Choroid plexus epithelial cell (primary cell): ENCODE measurements around the gene ZBTB17.

ENCODE experiments used
- DNase-seq: peaks from one replicate; pipeline ENCODE4 v3.0.0-alpha.2; 2010; ENCODE audit warnings: low read depth
- H3K4me3 ChIP-seq: 2 replicates; pipeline ENCODE4 v1.5.1; 2011; ENCODE audit warnings: low read depth, mild to moderate bottlenecking, control low read depth, low read length, moderate library complexity
- TF ChIP-seq, protein P1 (sequence below): conservative IDR thresholded peaks from 2 replicates; pipeline ENCODE4 v1.5.1; 2011; ENCODE audit warnings: low read depth, mild to moderate bottlenecking, control low read depth, inconsistent platforms, low read length, moderate library complexity

The ZBTB17 gene

DNA sequence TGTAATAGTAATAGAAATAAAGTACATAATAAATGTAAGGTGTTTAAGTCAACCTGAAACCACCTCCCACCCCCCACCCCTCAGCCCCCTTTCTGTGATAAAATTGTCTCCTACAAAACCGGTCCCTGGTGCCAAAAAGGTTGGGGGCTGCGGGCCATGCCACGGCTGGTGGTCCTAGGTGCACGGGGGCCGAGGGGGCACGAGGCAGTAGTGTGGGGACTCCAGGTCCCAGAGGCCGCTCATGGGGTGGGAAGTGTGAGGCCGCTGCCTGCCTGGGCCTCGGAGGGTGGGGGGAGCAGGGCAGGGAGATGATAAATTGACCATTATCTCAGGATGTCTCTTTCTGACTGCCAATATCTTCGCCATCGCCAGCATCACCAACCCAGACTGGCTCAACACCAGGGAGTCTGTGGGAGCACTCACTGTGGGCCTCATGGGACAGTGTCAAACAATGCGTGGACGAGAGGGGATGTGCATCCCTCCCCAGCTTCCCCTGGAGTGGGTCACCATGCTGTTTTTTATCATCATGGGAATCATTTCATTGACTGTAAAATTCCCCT lies 6.5 kb downstream of the ZBTB17 start:
- H3K4me3 ChIP-seq = no peak overlapping the region
- TF ChIP-seq, protein P1, sequence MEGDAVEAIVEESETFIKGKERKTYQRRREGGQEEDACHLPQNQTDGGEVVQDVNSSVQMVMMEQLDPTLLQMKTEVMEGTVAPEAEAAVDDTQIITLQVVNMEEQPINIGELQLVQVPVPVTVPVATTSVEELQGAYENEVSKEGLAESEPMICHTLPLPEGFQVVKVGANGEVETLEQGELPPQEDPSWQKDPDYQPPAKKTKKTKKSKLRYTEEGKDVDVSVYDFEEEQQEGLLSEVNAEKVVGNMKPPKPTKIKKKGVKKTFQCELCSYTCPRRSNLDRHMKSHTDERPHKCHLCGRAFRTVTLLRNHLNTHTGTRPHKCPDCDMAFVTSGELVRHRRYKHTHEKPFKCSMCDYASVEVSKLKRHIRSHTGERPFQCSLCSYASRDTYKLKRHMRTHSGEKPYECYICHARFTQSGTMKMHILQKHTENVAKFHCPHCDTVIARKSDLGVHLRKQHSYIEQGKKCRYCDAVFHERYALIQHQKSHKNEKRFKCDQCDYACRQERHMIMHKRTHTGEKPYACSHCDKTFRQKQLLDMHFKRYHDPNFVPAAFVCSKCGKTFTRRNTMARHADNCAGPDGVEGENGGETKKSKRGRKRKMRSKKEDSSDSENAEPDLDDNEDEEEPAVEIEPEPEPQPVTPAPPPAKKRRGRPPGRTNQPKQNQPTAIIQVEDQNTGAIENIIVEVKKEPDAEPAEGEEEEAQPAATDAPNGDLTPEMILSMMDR = no peak
- DNase-seq = no peak

DNA sequence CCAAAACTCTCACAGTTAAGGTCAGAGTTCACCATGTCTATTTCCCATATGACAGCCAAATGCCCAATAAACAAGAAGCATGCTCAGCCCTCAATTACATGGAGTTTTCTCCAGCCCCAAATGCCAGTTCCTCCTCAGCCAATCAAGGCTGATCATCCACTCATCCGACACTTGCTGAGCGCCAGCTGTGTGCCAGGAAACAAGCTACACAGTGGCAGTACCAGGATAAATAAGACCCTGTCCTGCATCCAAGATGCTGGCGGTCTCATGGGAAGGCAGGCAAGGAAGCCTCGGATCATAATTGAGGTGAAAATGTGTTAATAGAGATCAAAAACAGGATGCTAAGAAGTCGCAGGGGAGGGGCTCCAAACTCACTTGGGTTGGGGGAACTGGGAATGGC lies 7.7 kb downstream of the ZBTB17 start:
- no peak overlapping the region for H3K4me3 ChIP-seq
- DNase-seq = no peak
- TF ChIP-seq, protein P1 = no peak

DNA sequence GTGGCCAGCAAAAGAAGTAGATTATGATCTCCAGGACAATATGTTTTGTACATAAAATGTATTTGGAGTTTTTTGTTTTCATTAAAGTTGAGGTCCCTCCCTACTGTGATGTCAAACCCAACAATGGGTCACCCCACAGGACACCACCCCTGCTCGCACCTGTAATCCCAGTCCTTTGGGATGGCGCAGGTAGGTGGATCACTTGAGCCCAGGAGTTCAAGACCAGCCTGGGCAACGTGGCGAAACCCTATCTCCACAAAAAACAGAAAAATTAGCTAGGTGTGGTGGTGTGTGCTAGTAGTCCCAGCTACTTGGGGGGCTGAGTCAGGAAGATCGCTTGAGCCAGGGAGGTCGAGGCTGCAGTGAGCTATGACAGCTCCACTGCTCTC lies 9.0 kb downstream of the ZBTB17 start:
- DNase-seq = no peak
- TF ChIP-seq, protein P1 = no peak
- H3K4me3 ChIP-seq = no peak overlapping the region

DNA sequence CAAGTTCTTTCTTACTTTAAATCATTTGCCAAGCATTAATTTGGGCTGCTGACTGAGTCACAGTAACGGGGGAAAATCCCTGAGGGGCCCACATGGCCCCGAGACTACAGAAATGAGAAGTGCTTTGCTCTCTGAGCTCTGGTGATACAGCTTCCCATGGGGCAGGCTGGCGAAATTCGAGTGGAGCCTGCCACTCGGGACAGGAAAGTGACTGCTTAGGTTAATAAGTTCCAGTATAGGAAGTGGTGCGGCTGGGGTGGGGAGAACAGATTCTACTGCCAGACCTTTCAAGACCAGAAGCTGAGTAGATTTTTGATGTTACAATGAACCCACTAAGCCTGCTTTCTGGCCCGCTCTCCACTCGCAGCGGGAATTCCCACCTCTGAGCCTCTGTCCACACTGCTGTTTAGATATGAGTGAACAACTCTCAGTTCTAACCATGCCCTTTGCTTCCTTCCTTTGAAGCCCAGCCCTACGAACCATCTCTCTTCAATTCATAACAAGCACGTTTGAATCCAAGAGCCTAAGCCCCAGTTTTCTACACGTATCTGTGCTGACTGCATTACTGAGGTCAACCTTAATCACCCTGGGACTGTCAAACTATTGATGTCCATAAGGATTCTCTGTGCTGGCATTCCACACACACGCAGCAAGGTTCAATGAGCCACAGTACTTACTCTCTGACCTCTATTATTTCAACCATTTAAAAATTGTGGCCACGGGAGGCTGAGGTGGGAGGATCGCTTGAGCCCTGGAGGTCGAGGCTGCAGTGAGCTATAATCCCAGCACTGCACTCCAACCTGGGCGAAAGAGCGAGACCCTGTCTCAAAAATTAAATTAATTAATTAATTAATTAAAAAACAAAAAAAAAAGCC lies 9.6 kb downstream of the ZBTB17 start:
- H3K4me3 ChIP-seq = no peak overlapping the region
- TF ChIP-seq, protein P1 = no peak
- peak; percentile 55 for DNase-seq

DNA sequence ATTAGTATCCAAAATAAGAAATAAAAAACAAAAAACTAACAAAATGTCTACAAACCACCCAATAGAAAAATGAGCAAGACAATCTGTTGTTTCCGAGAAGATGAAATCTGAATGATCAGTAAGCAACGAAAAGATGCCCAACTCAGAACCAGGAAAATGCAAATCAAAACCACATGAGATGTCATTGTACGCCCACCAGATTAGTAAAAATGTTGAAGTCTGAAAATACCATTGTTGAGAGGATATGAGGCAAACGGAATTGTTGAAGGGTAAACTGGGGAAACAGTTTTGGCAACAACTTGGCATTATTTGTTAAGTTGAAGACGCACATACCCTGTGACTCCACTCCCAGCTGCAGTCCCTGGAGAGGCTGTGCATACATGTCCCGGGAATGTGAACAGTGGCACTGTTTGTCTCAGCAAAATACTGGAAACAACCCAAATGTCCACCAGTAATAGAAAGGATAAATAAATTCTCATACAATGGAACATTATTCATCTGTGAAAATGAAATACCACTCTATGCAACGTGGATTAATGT lies 10.6 kb downstream of the ZBTB17 start:
- DNase-seq = peak; percentile 26
- H3K4me3 ChIP-seq = no peak overlapping the region
- TF ChIP-seq, protein P1 = no peak

DNA sequence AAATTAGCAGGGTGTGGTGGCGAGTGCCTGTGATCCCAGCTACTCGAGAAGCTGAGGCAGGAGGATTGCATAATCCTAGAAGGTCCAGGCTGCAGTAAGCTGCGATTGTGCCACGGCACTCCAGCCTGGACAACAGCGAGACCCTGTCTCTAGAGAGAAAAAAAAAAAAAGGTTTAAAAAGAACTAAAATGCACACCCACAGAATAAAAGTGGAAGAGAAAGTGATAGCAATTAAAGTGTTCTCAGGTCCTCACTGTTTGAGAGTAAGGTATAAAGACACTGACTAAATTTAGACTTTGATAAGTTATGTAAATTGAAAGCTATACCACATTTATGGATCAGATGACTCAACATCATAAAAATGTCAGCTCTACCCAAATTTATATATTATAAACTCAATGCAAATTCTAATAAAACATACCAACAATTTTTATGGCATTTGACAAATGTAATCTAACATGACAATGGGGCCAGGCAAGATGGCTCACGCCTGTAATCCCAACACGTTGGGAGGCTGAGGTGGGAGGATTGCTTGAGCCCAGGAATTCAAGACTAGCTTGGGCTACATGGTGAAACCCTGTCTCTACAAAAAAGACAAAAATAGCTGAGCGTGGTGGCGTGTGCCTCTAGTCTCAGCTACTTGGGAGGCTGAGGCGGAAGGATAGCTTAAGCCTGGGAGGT lies 11.8 kb downstream of the ZBTB17 start:
- TF ChIP-seq, protein P1 = no peak
- no peak overlapping the region for H3K4me3 ChIP-seq
- no peak for DNase-seq
